GM04503 (cell line): ENCODE data around the gene TBC1D8.

Experiments
- DNase-seq: peaks from one replicate; pipeline ENCODE4 v3.0.0-alpha.2; 2012; ENCODE audit warnings: low read depth

The TBC1D8 gene

DNA sequence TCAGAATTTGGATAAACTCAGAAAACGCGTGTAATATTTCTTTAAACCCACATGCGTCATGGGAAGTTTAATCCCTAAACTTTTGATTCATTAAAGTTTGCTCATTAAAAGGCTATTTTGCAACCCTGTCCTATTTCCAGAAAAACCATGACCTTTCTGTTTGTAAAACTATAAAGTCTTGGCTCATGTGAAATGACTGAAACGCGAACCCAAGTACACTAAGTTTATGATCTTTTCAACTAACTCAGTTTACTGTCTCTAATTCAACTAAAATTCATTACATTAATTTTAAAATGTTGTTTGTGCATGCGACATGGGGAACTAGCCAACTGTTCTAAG lies 153.0 kb downstream of the TBC1D8 start:
- DNase-seq = no peak

DNA sequence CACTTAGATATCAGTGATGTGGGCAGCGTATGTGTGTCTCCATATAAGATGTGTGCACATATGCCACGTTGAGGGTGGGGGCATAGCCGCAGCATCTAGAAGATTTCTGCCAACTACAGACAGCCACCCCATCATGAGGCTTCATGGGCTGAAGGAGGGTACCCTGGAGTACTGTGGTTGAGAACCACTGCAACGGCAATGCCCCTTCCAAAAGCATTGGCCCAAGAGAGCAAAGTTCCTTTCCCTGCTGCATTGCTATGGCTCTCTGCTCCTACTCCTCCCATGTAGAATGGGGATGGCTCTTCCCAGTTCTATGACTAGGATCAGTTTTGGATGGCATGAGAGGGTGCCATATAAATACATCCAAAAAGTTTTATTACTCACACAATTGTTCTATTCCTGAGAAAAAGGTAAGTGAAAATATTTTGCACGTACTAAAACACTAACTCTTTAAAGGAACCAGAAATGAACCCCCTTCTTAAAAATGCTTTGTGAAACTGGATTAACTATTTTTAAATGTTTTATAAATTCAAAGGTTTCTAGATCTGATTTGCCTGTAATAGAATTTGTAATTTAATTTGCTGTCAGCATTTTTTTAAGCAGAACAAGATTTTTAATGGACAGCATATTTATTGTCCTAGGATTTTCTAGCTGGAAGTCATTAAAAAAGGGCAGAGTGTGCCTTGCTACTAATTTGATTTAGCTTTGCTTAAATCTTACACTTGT lies 153.5 kb downstream of the TBC1D8 start:
- DNase-seq = no peak

DNA sequence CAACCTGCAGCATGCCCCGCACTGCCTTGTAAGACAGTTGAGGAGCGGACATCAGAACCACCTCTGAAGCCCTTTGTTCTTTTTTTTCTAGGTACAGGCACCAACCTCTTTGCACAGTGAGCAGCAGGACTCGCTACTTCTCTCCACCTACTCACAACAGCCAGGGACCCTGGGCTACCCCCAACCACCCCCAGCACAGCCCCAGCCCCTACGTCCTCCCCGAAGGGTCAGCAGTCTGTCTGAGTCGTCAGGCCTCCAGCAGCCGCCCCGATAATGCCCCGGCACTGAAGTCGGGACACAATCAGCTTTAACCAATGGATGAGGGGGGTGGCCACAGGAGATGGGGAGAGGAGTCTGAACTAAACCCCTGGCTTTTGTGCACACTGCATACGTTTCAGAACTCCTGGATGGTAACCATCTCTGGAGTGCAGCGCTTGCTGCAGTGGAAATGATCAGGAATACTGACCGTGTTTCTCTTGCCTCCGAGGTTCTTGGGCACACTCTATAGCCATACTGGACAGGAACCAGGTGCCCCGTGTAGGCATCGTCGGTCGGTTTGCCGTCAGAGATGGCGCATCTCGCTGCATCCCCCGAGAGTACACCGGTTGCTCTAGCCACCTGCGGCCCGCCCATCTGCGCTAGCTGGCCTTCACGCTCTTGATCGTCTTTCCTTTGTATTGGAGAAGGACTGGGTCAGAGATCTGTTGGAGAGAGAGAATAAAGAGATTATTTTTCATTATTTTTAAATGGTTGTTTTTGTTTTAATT lies 155.7 kb downstream of the TBC1D8 start:
- no peak for DNase-seq

GRCh38 chr2:100993294-100993693 lies 157.9 kb downstream of the TBC1D8 start:
- DNase-seq = no peak

GRCh38 chr2:100992262-100992661 lies 158.9 kb downstream of the TBC1D8 start:
- no peak for DNase-seq

GRCh38 chr2:100991404-100991773 lies 159.8 kb downstream of the TBC1D8 start:
- DNase-seq = no peak

GRCh38 chr2:100990650-100991403 lies 160.4 kb downstream of the TBC1D8 start:
- DNase-seq = no peak

GRCh38 chr2:100990166-100990565 lies 161.0 kb downstream of the TBC1D8 start:
- no peak for DNase-seq

- DNase-seq = no peak
Observed at GRCh38 chr2:100989666-100990065, 161.5 kb downstream of the TBC1D8 start.

DNA sequence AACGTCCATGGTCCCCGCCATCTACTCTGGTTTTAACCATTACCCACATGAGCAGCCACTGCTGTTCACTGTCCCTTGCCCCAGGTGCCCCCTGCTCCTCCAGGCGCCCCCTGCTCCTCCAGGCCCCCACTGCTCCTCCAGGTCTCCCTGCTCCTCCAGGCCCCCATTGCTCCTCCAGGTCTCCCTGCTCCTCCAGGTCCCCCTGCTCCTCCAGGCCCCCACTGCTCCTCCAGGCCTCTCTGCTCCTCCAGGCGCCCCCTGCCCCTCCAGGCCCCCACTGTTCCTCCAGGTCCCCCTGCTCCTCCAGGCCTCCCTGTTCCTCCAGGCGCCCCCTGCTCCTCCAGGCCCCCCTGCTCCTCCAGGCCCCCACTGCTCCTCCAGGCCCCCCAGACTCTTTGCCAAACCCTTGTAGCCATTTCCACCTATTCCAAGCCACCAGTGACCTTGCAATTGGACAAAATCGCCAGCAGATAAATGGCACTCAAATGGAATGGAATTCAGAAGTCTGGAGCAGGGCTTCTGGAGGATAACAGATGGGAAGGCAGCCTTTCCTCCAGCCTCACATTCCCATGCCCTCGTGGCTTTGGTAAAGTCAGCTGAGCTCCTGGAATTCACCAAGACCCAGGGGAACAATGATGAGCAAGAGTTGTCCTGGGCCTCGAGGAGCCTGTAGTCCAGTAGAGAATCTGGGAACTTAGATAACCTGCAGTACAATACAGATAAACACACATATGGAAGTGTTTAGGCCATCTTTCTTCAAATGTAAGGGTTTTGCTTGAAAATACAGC lies 162.4 kb downstream of the TBC1D8 start:
- DNase-seq = peak; percentile 66

- no peak for DNase-seq
Observed at GRCh38 chr2:100987974-100988373, 163.2 kb downstream of the TBC1D8 start.

DNA sequence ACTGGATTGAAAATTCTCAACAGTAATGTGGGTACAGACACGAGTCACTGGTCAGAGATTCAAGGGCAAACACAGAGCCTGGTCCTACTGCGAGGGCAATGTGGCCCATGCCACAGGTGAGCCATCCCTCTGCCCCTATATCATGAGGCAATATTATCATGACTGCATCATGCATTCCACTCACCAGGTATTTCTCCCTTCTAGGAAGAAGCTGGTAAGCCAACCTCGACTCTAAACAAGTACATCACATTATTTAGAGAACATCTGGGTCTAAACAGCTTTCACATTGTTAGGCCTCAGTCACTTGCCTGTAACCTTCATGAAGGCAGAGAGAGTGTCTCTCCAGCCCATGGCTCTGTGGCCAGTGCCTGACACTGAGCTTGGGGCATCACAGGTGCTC lies 163.6 kb downstream of the TBC1D8 start:
- DNase-seq = no peak

DNA sequence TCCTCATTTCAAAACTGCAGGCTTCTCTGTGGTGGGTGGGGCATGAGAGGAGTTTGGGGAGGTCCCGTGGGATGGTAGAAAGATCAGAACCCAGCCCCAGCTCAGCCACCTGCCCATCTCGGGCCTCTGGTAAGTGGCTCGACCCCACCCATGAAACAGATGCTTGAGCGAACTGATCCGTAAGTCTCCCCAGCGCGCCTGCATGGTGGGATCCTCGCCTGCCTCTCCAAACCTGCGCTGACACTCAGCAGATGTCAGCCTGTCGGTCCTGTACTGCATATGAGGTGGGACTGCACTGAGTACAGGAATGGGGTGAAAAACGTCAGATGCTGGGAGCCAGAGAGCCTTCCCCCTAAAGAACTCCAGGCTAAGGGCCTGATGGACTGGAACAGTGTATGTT lies 165.0 kb downstream of the TBC1D8 start:
- no peak for DNase-seq

- DNase-seq = no peak
Observed at GRCh38 chr2:100984892-100985307, 166.3 kb downstream of the TBC1D8 start.

DNA sequence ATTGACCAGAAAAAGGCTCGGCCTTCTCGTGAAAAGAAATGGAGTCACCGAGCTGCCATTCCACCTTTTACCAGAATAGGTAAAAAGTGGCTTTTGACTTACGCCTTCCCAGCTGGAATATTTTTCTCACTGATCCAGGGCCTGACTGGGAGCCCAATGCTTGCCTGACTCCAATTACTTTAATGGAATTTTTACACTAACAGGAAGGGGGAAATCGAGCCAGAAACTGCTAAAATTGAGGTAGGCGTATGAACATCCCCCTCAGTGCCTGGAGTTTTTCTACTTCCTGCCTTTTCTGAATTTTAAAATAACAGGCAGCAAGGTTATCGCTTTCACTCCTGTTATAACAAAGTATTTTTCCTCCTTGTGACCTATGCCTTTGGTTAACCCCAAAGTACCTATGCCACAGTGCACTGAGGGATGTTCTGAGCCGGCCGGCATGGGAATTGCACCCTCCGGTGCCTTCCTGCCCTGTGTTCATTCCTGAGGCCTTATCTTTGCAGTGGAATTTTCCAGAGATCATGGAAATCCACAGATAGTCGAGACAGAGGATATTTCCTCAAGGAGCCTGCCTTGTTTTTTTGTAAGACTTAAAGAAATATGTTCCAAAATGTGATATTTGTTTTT lies 167.4 kb downstream of the TBC1D8 start:
- DNase-seq = no peak

- DNase-seq = no peak
Observed at GRCh38 chr2:100983201-100983600, 168.0 kb downstream of the TBC1D8 start.

DNA sequence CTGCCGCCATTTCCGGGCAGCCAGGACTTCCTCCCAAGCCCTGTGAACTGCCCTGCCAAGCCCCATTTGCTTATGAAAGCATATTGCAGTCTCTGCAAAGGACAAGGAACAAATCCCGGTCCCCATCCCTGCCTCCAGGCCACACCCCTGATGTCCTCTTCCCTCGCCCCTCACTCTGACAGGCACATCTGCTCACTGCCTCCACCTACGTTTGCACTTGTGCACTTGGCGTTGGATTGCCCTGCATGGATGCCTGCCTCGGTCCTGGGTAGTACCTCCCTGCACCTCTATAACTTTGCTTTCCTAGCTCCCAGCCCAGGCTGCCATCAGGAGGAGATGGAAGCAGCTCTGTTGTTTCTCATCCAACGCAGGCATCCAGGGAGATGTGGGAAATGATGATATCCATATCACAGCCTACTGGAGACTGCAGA lies 168.7 kb downstream of the TBC1D8 start:
- DNase-seq = no peak

DNA sequence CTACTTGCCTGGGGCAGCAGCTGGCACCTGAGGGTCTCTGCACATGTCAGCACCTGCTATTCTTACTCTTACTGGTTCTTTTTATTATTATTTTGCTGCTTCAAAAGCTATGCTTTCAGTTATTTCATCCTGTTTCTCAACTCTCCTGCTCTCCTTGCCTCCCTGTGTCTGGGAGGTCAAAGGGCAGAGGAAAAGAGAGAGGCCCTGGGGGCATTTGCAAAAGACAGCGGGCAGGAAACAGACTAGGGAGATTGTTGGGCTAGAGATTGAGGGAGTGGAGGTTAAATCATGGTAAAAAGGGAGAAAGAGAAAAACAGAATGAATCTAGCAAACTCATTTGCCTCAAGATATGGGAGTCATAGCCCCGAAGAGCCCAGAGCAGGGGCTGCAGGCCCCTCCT lies 170.2 kb downstream of the TBC1D8 start:
- DNase-seq = no peak

- DNase-seq = no peak
Observed at GRCh38 chr2:100980046-100980445, 171.1 kb downstream of the TBC1D8 start.

DNA sequence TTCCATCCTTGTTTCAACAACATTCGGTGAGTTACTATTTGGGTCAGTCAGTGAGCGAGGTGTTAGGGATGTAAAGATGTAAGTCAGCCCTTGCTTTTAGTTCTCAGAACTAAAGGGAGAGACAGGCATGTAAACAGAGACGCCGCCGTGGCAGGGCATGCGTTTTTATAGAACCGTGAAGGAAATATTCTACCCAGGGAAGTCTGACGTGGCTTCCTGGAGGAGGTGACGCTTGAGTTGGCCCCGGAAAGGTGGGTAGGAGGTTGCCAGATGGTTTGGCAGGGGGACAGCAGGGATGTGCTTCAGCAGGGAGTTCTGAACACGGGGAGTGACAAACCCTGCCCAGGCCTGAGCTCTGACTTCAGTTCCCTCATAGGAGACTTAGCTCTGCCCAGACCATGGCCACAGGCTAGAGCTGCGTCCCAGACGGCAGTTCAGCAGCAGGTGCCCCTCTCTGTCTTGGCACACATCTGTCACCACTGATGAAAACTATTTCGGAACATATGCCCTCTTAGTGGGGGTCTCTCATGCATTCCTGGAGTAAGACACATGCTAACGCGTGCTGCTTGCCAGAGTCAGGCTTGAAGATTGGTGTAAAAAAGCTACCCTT lies 172.5 kb downstream of the TBC1D8 start:
- no peak for DNase-seq

- no peak for DNase-seq
Observed at GRCh38 chr2:100977511-100977910, 173.7 kb downstream of the TBC1D8 start.
